ENCODE data around the gene CXCR6. TPM values are rescaled to one million over a fixed set of nuclear protein-coding genes. Genes with fewer than 3 reads are reported as not detected.

The CXCR6 gene
- polyA plus RNA-seq, 1 donor from 2014 or later, result 0.69 TPM

DNA sequence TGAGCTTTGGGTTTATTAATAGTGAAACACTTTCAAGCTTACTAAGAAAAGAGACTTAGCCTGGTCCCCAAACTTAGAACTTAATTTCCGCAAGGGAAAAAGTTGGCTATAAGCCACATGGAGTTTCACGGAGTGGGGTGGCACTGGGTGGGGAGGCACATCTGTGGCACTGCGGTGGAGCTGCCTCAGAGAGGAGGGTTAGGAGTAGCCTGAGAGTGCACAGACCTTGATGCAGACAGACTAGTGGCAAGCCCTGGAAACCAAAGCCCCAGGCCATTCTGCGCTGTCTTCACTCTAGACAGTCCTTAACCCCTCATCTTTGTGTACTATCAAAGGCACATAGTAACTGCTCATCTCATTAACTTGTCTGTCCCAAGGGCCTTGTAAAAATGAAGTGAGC, 22.0 kb downstream of the CXCR6 start:
- Mint-ChIP-seq H3K36me3 (peaks cover 2% of the 10 kb centered on the region), H3K27ac (no peak overlapping the region), H3K9me3 (no peaks in the 10 kb centered on the region), H3K4me3 (no peak overlapping the region), H3K27me3 (no peaks in the 10 kb centered on the region), H3K4me1 (peaks cover 0 to 2% (median 0%) of the 10 kb centered on the region in 3 donors)

DNA sequence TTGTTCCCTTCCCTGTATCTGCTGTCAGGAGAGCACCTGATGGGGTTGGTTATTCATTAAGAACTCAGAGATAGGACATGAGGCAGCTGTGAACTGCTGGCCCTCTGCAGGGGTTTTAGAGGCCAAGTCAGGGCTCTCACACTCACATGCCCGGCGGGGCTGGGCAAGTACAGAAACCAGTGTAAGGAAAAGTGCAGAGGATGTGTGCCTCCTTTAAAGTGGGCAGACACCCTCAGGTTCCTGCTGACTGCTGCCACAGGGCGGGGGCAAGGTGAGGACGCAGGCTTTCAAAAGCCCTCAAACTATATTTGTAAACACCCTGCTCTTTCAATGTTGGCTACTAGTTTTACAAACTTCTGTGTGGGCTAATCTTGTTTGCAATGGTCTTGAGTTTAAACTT, 22.4 kb downstream of the CXCR6 start:
- H3K4me1 Mint-ChIP-seq, result peaks cover 0 to 2% (median 0%) of the 10 kb centered on the region in 3 donors
- no peak overlapping the region for H3K27ac Mint-ChIP-seq
- no peak overlapping the region for H3K4me3 Mint-ChIP-seq
- peaks cover 2% of the 10 kb centered on the region for H3K36me3 Mint-ChIP-seq
- no peaks in the 10 kb centered on the region for H3K27me3 Mint-ChIP-seq
- no peaks in the 10 kb centered on the region for H3K9me3 Mint-ChIP-seq

DNA sequence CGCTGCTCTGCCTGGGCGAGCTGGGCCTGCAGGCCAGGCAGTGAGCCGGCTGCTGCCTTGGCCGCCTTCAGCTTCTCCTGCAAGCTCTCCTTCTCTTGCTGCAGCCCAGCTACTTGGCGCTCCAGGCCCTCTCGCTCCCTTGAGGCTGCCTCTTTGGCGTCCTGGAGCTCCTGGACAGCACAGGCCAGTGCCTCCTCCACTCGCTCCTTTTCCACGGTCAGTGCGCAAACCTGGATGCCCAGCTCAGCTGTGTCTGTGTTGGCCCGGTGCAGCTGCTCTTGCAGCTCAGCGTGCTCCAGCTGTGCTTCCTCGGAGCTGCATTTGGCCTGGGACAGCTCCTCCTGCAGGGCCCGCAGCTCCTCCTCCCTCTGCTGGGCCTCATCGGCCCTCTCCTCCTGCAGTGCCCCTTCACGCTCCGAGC, 23.1 kb downstream of the CXCR6 start:
- Mint-ChIP-seq H3K9me3 (no peaks in the 10 kb centered on the region), H3K4me1 (peaks cover 0 to 4% (median 2%) of the 10 kb centered on the region in 3 donors), H3K27ac (no peak overlapping the region), H3K36me3 (peaks cover 2% of the 10 kb centered on the region), H3K4me3 (no peak overlapping the region), H3K27me3 (no peaks in the 10 kb centered on the region)

DNA sequence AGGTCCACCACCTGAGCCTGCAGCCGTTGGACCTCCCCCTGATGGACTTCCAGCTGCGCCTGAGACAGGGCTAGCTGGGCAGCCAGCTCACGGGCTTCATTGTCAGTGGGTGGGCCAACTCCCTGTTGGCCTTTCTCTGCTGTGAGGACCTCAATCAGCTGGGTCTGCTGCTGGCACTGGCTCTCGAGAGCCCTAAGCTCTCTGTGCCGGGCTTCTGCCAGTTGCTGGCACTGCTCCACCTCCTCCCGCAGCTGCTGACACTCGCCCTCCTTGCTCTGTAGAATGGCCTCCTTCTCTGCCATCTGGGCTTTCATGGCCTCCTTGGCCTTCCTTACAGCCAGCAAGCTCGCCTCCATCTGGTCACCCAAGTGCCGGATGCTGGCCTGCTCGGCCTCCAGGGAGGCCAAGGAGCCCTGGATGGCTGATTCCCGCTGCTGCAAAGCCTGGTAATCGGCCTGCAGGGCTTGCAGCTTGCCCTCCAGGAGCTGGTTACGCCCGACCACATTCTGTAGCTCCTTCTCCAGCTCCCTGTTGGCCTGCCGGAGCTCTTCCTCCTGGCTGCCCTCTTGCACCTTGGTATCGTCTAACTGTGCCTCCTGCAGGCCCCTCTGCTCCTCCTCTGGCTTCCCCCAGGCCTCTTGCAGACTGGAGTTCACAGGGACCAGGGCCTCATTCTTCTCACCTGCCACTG, 23.8 kb downstream of the CXCR6 start:
- peak overlapping the region in 1 of 4 donors; percentile 63 for H3K4me3 Mint-ChIP-seq
- no peaks in the 10 kb centered on the region for H3K27me3 Mint-ChIP-seq
- H3K9me3 Mint-ChIP-seq, result no peaks in the 10 kb centered on the region
- no peak overlapping the region for H3K27ac Mint-ChIP-seq
- peaks cover 2% of the 10 kb centered on the region for H3K36me3 Mint-ChIP-seq
- peaks cover 2 to 9% (median 4%) of the 10 kb centered on the region in 3 donors for H3K4me1 Mint-ChIP-seq

DNA sequence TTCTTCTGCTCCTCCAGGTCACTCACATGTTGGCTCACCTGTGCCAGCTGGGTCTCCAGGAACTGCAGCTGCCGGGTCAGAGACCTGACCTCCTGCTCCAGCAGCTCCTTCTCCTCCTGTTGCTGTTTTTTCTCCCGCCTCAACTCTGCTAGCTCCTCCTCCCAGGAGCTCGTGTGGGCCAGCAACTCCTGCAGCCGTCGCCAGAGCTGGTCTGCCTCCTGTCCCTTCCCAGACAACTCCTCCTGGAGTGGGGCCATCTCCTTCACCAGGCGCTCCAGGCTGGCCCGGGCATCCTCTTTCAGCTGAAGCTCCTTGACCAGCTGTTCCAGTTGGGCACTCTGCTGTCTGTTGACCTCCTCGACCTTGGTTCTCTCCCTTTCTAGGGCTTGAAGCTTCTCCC, 24.5 kb downstream of the CXCR6 start:
- Mint-ChIP-seq H3K4me1 (peaks cover 6 to 13% (median 8%) of the 10 kb centered on the region in 3 donors), H3K9me3 (no peaks in the 10 kb centered on the region), H3K4me3 (peak overlapping the region in 1 of 4 donors; percentile 63), H3K27me3 (no peaks in the 10 kb centered on the region), H3K36me3 (peaks cover 2% of the 10 kb centered on the region), H3K27ac (no peak overlapping the region)

DNA sequence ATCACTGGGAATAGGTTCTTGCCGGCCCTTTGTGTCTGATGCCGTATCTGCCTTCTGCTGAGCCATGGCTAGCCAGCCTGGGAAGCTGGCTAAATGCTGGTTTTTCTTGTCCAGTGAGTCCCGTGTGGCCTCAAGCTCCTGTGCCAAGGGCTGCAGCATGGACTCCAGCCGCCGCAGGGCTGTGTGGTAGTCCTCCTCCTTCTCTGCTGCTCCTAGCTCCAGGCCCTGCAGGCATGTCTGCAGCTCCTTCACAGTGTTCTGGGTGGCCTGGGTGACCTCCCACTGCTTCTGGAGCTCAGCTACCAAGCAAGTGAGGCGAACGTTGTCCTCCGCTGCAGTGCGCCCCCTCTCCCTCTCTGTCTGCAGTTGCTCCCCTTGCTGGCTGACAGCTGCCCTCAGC, 24.9 kb downstream of the CXCR6 start:
- Mint-ChIP-seq H3K4me1 (peaks cover 6 to 14% (median 9%) of the 10 kb centered on the region in 3 donors), H3K4me3 (no peak overlapping the region), H3K27me3 (no peaks in the 10 kb centered on the region), H3K36me3 (peaks cover 2% of the 10 kb centered on the region), H3K9me3 (no peaks in the 10 kb centered on the region), H3K27ac (peak overlapping the region in 1 of 3 donors; percentile 88)

DNA sequence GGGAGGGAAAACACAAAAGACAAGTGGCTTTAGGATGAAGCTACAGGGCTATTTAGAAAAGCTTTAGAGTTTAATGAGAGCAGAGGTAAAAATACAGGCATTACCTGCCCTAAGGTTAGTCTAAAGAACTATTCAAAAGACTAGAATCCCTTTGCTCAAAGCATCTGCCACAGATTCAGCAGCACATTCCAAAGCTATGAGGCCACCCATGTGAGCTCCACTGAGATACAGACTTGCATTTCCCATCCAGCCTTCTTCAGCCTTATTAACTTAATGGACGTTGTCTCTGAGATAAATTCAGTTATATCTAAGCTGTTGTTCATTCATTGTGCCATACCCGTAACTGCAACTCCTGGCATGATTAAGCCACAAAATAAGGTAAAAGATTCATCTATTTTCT, 25.4 kb downstream of the CXCR6 start:
- Mint-ChIP-seq H3K4me3 (no peak overlapping the region), H3K36me3 (peaks cover 2% of the 10 kb centered on the region), H3K9me3 (no peaks in the 10 kb centered on the region), H3K27ac (no peak overlapping the region), H3K4me1 (peaks cover 6 to 14% (median 9%) of the 10 kb centered on the region in 3 donors), H3K27me3 (no peaks in the 10 kb centered on the region)

DNA sequence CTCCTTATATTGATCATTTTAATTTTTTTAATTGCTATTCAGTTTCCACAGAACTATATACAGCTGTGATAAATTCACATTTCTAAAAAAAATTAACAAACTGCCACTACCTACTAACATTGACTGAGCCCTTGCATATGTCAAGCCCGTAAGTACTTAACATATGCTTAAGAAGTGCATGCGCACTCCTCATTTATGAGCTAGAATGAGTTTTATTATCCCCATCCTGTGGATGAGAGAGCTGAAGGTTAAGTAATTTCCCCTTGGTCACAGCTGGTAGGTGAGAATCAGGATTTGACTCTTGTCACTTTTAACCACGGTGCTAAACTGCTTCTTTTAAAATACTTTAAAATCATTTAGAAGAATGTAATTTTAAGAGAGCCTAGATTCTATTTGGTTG, 25.9 kb downstream of the CXCR6 start:
- no peaks in the 10 kb centered on the region for H3K27me3 Mint-ChIP-seq
- peaks cover 6 to 14% (median 9%) of the 10 kb centered on the region in 3 donors for H3K4me1 Mint-ChIP-seq
- H3K27ac Mint-ChIP-seq, result no peak overlapping the region
- peaks cover 2% of the 10 kb centered on the region for H3K36me3 Mint-ChIP-seq
- no peak overlapping the region for H3K4me3 Mint-ChIP-seq
- H3K9me3 Mint-ChIP-seq, result no peaks in the 10 kb centered on the region

DNA sequence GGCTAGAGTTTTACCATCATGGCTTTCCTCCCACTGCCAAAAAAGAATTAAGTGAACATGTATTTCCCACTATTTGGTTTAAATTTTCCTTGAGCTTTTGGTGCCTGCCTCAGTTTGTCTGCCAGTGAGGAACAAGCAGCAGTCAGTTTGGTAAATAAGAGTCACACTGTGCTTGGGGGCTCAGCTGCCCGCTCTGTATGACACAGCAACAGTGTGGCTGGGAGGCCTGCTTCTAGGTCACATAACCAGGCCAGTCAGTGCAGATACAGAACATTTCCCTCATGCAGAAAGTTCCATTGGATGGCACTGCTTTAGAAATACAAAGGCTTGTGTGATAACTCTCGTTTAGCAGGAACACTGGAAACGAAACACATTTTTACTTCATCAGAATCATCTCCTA, 26.7 kb downstream of the CXCR6 start:
- no peak overlapping the region for H3K27ac Mint-ChIP-seq
- peaks cover 6 to 14% (median 10%) of the 10 kb centered on the region in 3 donors for H3K4me1 Mint-ChIP-seq
- H3K27me3 Mint-ChIP-seq, result no peaks in the 10 kb centered on the region
- H3K4me3 Mint-ChIP-seq, result no peak overlapping the region
- H3K36me3 Mint-ChIP-seq, result peaks cover 2% of the 10 kb centered on the region
- no peaks in the 10 kb centered on the region for H3K9me3 Mint-ChIP-seq

DNA sequence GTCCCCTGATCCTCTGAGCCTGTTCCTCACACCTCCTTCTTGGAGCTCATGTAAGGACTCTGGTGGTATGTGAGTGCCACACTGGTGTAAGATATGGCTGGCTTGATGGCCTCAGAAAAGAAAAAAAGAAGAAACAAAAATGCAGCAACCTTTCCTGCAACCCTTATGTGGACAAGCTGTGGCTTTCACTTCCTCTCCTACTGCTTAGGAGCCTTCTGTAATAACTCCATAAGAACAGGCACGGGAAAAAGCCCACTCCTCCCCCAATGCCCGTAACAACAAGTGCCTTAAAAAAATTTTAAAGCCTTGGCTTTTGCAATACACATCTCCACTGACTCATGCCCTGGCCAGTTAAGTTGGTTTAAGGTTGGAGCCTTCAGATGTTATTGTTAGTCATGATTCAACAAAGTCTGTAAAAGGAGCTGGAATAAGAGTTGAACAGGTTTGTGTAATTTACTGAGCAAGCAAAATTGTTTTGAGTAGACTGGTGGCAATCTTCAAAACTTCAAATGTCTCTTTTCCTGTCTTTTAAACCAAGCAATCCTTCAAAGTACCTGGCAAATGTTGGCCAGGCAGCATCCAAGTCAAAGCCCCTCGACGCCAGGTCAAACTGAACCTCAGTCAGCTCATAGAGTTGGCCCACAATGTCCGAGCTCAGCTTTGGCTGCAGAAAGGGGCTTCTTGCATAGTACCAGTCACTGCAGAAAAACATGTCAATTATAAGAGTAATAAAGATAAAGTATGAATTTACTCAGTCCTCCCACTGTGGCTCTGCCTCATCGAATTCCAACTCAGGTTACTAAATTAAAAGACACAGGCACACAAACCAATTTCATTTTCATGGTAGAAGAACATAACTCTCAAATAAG, 29.5 kb downstream of the CXCR6 start:
- Mint-ChIP-seq H3K4me1 (peaks cover 6 to 14% (median 10%) of the 10 kb centered on the region in 3 donors), H3K36me3 (peaks cover 4% of the 10 kb centered on the region), H3K4me3 (peak overlapping the region in 1 of 4 donors; percentile 11), H3K27ac (peak overlapping the region in 2 of 3 donors; percentile 53 to 78), H3K9me3 (no peaks in the 10 kb centered on the region), H3K27me3 (no peaks in the 10 kb centered on the region)

DNA sequence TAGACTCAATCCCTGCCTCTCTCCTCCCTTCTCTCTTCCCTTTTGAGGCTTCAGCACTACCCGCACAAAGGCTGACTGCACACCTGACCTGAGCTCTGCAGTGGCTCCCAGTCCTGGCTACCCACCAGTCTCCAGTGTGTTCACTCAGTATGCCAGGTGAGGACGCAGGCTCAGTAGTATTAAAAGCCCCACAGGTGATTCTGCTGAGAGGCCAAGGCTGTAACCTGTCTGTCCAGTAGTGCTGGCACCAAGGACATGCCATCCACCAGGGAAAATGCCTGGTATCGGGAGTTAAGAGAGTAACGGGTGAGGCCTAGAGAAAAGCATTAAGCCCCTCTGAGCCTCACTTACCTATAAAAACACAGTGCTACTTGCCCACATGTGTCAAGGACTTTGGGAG, 31.4 kb downstream of the CXCR6 start:
- H3K27me3 Mint-ChIP-seq, result no peaks in the 10 kb centered on the region

DNA sequence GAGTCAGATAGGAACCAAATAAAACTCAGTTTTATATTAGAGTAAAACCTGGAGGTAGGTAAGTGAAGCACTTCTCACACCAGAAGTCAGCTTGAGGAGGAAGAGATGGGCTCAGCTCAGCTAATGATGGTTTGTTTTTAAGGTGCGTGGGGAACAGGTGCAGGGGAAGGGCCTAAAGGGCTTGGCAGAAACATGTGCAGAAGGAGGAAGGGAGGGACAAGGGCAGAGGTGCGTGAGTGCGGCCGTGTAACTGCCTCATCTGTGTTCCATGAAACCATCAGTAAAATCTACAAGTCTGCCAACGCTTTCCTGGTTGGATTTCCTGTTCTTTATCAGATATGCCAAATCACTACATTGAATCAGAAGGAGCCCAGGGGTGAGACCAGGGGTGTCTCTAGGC, 32.4 kb downstream of the CXCR6 start:
- Mint-ChIP-seq H3K36me3 (peaks cover 4% of the 10 kb centered on the region), H3K27ac (peak overlapping the region in 1 of 3 donors; percentile 50)

More for the DNA sequence above, 31.4 kb downstream of the CXCR6 start:
- Mint-ChIP-seq H3K4me3 (no peak overlapping the region), H3K27ac (no peak overlapping the region), H3K4me1 (peaks cover 9 to 21% (median 14%) of the 10 kb centered on the region in 3 donors), H3K9me3 (no peaks in the 10 kb centered on the region), H3K36me3 (peaks cover 4% of the 10 kb centered on the region)

DNA sequence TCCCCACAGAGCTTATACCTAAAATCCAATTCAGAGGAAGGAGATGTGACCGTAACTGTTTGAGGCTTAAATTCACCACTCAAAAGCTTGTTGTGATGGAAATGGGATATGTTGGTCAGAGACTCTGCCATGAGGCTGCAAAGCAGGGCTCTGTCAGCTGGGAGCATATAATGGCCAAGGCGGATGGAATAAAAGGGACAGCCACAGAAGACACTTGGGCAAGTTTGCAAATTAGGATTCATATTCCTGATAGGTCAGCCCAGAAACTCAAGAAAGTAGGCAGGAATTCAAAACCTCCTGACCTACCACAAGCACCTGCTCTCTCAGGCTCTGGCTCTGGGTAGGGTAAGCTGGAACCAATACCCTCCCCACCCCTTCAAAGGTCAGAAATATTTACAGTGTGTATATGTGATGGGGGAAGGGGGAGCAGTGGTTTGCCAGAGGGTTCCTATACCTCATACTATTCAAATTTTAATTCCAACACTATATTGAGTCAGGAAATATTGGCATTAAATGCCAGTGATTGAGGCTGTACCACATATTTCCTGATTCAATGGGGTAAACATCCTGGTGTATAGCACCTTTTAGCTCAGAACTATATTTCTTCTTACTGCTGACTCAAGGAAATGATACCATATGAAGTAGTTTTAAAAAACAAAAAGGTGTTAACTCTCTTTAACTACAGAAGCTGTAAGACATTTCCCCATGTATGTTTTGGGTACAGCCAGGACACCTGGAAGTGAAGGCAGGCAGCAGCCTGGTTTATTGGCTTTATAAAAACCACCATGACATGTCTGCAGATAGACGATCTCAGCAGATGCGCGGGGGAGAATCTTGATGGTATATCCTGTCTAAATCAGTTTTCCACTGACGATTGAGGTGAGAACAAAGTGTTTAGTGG, 33.2 kb downstream of the CXCR6 start:
- peaks cover 9 to 21% (median 9%) of the 10 kb centered on the region in 3 donors for H3K4me1 Mint-ChIP-seq
- peak overlapping the region in 1 of 4 donors; percentile 56 for H3K4me3 Mint-ChIP-seq
- H3K27ac Mint-ChIP-seq, result peak overlapping the region in 2 of 3 donors; percentile 81 to 93
- H3K9me3 Mint-ChIP-seq, result no peaks in the 10 kb centered on the region
- H3K36me3 Mint-ChIP-seq, result peaks cover 4% of the 10 kb centered on the region
- no peaks in the 10 kb centered on the region for H3K27me3 Mint-ChIP-seq

More for the DNA sequence above, 32.4 kb downstream of the CXCR6 start:
- peaks cover 9 to 21% (median 14%) of the 10 kb centered on the region in 3 donors for H3K4me1 Mint-ChIP-seq
- no peaks in the 10 kb centered on the region for H3K27me3 Mint-ChIP-seq
- no peaks in the 10 kb centered on the region for H3K9me3 Mint-ChIP-seq
- no peak overlapping the region for H3K4me3 Mint-ChIP-seq

DNA sequence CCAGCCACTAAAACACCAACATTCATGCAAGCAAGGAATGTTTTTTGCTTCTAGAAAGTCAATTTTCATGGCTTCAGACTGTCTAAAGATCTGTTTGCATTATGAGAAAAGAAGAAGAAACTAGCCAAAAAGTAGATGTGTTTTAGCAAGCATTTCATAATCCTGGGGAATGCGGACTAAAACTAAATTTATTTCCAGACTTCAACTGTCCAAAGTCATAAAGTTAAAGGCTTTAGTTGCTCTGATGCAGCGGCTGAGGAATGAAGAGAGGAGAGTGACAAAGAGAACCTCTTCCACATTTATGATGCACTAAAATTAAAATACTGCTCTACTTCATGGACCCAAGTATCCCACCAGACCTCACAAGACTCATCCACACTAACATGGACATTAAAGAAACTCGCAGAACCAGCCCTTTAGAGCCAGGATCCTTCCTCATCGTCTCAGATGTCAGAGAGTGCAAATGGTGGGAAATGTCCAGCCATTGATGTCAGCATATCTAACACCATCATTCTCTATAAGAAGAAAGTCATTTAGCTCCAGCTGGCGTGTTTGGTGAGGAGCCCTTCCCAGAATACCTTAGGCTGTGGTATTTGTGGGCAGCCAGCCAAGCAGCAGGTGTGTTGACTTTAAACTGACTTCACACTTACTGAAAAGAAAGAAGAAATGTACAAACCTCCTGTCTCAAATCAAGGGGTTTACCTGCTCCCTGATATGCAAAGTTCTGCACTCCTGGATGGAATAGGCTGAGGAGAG, 34.9 kb downstream of the CXCR6 start:
- H3K27ac Mint-ChIP-seq, result no peak overlapping the region
- no peak overlapping the region for H3K4me3 Mint-ChIP-seq
- H3K4me1 Mint-ChIP-seq, result peaks cover 0 to 12% (median 3%) of the 10 kb centered on the region in 3 donors
- peaks cover 4% of the 10 kb centered on the region for H3K36me3 Mint-ChIP-seq
- no peaks in the 10 kb centered on the region for H3K9me3 Mint-ChIP-seq
- no peaks in the 10 kb centered on the region for H3K27me3 Mint-ChIP-seq

Measured in IgD-negative memory B cell (primary cell).